ENCODE measurements around the gene ZSCAN20. TPM values are rescaled to one million over a fixed set of nuclear protein-coding genes. Genes with fewer than 3 reads are reported as not detected.

ZSCAN20 gene
- total RNA-seq, 6 experiments from 2014 or later: 0.81 to 2.7 (median 1.4) TPM

DNA sequence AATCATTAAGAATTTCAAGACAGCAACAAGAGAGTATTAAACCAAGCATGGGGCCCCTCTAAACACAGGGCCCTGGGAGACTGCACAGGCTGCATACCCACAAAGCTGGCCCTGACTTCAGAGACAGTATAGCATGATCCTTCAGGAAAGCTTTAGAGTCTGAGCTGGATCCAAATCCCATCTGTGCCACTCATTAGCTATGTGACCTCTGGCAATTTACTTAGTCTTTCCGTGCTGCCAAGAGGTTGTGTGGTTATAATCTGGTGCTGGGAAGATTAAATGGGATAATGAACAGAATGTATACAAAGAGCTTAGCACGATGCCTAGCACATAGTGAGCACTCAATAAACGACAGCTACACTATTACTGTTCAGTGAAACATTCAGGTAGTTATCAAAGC lies 45.5 kb upstream of the ZSCAN20 start:
- H3K4me3 ChIP-seq: no peak overlapping the region
- H3K27ac ChIP-seq: no peak overlapping the region
- no peaks in the 10 kb centered on the region for H3K27me3 ChIP-seq
- intact Hi-C loops (cut with DNase I): no loop called here
- no peaks in the 10 kb centered on the region for H3K36me3 ChIP-seq
- TF ChIP-seq, protein P1, sequence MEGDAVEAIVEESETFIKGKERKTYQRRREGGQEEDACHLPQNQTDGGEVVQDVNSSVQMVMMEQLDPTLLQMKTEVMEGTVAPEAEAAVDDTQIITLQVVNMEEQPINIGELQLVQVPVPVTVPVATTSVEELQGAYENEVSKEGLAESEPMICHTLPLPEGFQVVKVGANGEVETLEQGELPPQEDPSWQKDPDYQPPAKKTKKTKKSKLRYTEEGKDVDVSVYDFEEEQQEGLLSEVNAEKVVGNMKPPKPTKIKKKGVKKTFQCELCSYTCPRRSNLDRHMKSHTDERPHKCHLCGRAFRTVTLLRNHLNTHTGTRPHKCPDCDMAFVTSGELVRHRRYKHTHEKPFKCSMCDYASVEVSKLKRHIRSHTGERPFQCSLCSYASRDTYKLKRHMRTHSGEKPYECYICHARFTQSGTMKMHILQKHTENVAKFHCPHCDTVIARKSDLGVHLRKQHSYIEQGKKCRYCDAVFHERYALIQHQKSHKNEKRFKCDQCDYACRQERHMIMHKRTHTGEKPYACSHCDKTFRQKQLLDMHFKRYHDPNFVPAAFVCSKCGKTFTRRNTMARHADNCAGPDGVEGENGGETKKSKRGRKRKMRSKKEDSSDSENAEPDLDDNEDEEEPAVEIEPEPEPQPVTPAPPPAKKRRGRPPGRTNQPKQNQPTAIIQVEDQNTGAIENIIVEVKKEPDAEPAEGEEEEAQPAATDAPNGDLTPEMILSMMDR (IDR thresholded peaks at IDR 0.05): no peak
- TF ChIP-seq POLR2A (IDR thresholded peaks at IDR 0.05): no peak
- no peak for ATAC-seq
- DNase-seq: no peak
- no peaks in the 10 kb centered on the region for H3K9me3 ChIP-seq
- H3K4me1 ChIP-seq: peaks cover 0 to 8% (median 2%) of the 10 kb centered on the region in 4 donors
- 64% methylated on average over 3 of the region's 3 CpGs for WGBS (ENCODE audit: insufficient coverage, low coverage, low lambda C conversion rate, missing lambda C conversion rate)

DNA sequence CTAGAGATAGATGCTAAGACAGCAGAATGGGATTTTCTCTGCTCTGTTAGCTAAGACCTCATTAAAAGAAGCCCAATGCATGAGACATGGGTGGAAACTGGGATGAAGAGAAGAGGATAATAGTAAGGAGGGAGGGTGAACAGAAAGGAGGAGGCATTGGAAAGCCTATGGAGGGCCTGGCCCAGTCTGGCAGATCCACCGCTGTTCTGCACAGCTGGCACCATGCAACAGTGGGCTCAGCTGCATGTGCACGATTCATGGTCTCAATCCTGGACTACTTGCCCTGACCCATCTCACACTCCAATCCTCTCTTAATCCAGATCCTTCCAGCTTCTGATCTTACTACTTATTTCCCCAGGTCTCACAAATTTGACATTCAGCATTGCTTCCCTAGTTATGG lies 43.8 kb upstream of the ZSCAN20 start:
- Histone ChIP-seq H3K27me3 (no peaks in the 10 kb centered on the region), H3K4me3 (no peak overlapping the region), H3K9me3 (no peaks in the 10 kb centered on the region), H3K27ac (no peak overlapping the region), H3K36me3 (no peaks in the 10 kb centered on the region), H3K4me1 (peaks cover 0 to 8% (median 2%) of the 10 kb centered on the region in 4 donors)
- intact Hi-C loops (cut with DNase I): no loop called here
- WGBS (ENCODE audit: insufficient coverage, low coverage, low lambda C conversion rate, missing lambda C conversion rate): no CpG with 5 or more reads among the region's 2 CpGs
- no peak for DNase-seq
- ATAC-seq: no peak
- no peak for TF ChIP-seq POLR2A (IDR thresholded peaks at IDR 0.05)

GRCh38 chr1:33429332-33429731 lies 43.1 kb upstream of the ZSCAN20 start:
- H3K4me3 ChIP-seq: no peak overlapping the region
- intact Hi-C loops (cut with DNase I): no loop called here
- ATAC-seq: no peak

GRCh38 chr1:33429856-33430691 lies 42.4 kb upstream of the ZSCAN20 start:
- DNase-seq: peak; percentile 46 to 57 (median 52)
- Histone ChIP-seq H3K4me1 (peaks cover 0 to 8% (median 2%) of the 10 kb centered on the region in 4 donors), H3K36me3 (no peaks in the 10 kb centered on the region), H3K9me3 (no peaks in the 10 kb centered on the region), H3K27ac (peak overlapping the region; percentile 7 to 53 (median 50)), H3K4me3 (peak overlapping the region; percentile 68 to 90 (median 75)), H3K27me3 (no peaks in the 10 kb centered on the region)
- ATAC-seq: peak; percentile 3 to 29 (median 8)
- TF ChIP-seq, protein P1 (IDR thresholded peaks at IDR 0.05): no peak
- TF ChIP-seq POLR2A (IDR thresholded peaks at IDR 0.05): no peak
- intact Hi-C loops (cut with DNase I): no loop called here
- 9% methylated on average over 29 of the region's 54 CpGs for WGBS (ENCODE audit: insufficient coverage, low coverage, low lambda C conversion rate, missing lambda C conversion rate)

More at GRCh38 chr1:33429332-33429731, 43.1 kb upstream of the ZSCAN20 start:
- H3K4me1 ChIP-seq: peaks cover 0 to 8% (median 2%) of the 10 kb centered on the region in 4 donors
- TF ChIP-seq POLR2A (IDR thresholded peaks at IDR 0.05): no peak
- TF ChIP-seq, protein P1 (IDR thresholded peaks at IDR 0.05): no peak
- no peak overlapping the region for H3K27ac ChIP-seq
- H3K27me3 ChIP-seq: no peaks in the 10 kb centered on the region
- DNase-seq: no peak
- 100% methylated on average over 2 of the region's 2 CpGs for WGBS (ENCODE audit: insufficient coverage, low coverage, low lambda C conversion rate, missing lambda C conversion rate)
- H3K9me3 ChIP-seq: no peaks in the 10 kb centered on the region
- no peaks in the 10 kb centered on the region for H3K36me3 ChIP-seq
